Activated CD8-positive, alpha-beta T cell treated with anti-CD3 and anti-CD28 coated beads for 36 hours (primary cell): ENCODE data around the gene IL4I1. TPM values are rescaled to one million over a fixed set of nuclear protein-coding genes. Genes with fewer than 3 reads are reported as not detected.

ENCODE experiments used
- ATAC-seq: fragments of 200-7000 bp; cut with Tn5 transposase; one replicate; pipeline ENCODE4 v1.10.0; 2021; ENCODE audit warnings: mild to moderate bottlenecking, moderate library complexity
- CTCF ChIA-PET: fragments of 350-600 bp; sonication (Branson Sonifier 250); formaldehyde crosslinking; loops from one replicate; lab custom pipeline; 2021; ENCODE audit warnings: antibody characterized with exemption; lab: Charles Lee
- POLR2A ChIA-PET: fragments of 350-600 bp; sonication (Branson Sonifier 250); formaldehyde crosslinking; loops from one replicate; lab custom pipeline; 2021; ENCODE audit warnings: antibody characterized with exemption; lab: Charles Lee
- DNase-seq: peaks from one replicate; pipeline ENCODE4 v3.0.0-alpha.2; 2020
- H3K27ac Mint-ChIP-seq: one replicate; pipeline ENCODE4 v1.8.0; 2021; ENCODE audit warnings: mild to moderate bottlenecking, mixed read lengths
- H3K27me3 Mint-ChIP-seq: one replicate; pipeline ENCODE4 v1.8.0; 2021; ENCODE audit warnings: mixed read lengths
- H3K36me3 Mint-ChIP-seq: one replicate; pipeline ENCODE4 v1.8.0; 2021; ENCODE audit warnings: low read depth, mixed read lengths
- H3K4me1 Mint-ChIP-seq: one replicate; pipeline ENCODE4 v1.8.0; 2021; ENCODE audit warnings: low read depth, mixed read lengths
- H3K4me3 Mint-ChIP-seq: one replicate; pipeline ENCODE4 v1.8.0; 2021; ENCODE audit warnings: mild to moderate bottlenecking, moderate library complexity, mixed read lengths
- H3K9me3 Mint-ChIP-seq: one replicate; pipeline ENCODE4 v1.8.0; 2021; ENCODE audit warnings: mixed read lengths
- intact Hi-C: fragments of 100-400 bp; cut with micrococcal nuclease; formaldehyde crosslinking; loops from one replicate; pipeline ENCODE4 v1.10.0; 2022
- total RNA-seq, 2 experiments: library from RNA; stranded (reverse); gene quantifications; one replicate each; pipeline ENCODE4 v1.2.3, GENCODE V29; 2021
- TF ChIP-seq, protein P1 (sequence below): fragments of 200-600 bp; IDR thresholded peaks from one replicate; pipeline ENCODE4 v1.8.0; 2022; ENCODE audit warnings: antibody characterized with exemption, mild to moderate bottlenecking

Gene IL4I1
- total RNA-seq, 2 experiments from 2014 or later: 16.1 to 16.2 TPM

DNA sequence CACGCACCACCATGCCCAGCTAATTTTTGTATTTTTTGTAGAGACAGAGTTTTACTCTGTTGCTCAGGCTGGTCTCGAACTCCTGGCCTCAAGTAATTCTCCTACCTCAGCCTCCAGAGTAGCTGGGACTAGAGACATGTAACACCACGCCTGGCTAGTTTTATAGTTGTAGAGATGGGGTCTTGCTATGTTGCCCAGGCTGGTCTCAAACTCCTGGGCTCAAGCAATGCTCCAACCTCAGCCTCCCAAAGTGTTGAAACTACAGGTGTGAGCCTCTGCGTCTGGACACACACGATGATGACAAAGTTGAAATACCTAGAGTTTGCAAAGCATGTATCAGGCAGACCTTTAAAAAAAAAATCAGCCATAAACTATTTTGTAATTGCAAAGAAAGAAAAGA, 50.3 kb downstream of the IL4I1 start:
- Mint-ChIP-seq H3K9me3 (peaks cover 10% of the 10 kb centered on the region), H3K27ac (no peak overlapping the region), H3K4me1 (peaks cover 23% of the 10 kb centered on the region), H3K27me3 (no peaks in the 10 kb centered on the region), H3K4me3 (no peak overlapping the region), H3K36me3 (peaks cover 10% of the 10 kb centered on the region)
- ATAC-seq: no peak
- CTCF ChIA-PET: no interaction called here
- TF ChIP-seq, protein P1, sequence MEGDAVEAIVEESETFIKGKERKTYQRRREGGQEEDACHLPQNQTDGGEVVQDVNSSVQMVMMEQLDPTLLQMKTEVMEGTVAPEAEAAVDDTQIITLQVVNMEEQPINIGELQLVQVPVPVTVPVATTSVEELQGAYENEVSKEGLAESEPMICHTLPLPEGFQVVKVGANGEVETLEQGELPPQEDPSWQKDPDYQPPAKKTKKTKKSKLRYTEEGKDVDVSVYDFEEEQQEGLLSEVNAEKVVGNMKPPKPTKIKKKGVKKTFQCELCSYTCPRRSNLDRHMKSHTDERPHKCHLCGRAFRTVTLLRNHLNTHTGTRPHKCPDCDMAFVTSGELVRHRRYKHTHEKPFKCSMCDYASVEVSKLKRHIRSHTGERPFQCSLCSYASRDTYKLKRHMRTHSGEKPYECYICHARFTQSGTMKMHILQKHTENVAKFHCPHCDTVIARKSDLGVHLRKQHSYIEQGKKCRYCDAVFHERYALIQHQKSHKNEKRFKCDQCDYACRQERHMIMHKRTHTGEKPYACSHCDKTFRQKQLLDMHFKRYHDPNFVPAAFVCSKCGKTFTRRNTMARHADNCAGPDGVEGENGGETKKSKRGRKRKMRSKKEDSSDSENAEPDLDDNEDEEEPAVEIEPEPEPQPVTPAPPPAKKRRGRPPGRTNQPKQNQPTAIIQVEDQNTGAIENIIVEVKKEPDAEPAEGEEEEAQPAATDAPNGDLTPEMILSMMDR: no peak
- intact Hi-C loops: no loop called here
- no peak for DNase-seq
- POLR2A ChIA-PET: no interaction called here

DNA sequence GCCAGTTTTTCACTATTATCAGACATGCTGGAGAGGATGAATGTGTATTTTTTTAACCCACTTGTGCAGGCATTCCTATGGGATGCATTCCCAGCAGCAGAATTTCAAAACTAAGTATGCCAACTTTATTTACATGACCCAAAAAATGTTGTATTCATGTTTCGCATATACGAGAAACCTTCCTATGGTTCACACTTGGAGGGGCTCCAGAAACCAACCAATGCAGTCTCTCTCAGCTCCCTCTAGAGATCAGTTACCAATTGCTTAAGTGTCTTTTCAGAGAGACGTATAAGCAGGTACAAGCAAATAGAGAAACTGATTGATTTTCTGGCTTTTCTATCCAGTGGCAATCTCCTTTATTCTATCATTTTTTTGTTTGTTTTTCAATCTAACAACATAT, 51.3 kb downstream of the IL4I1 start:
- TF ChIP-seq, protein P1: no peak
- CTCF ChIA-PET: interaction anchor here (1.4 kb wide), 1 partner anchor 128 kb away, joined by 6 read pairs; no protein-coding TSS in a partner anchor
- Mint-ChIP-seq H3K4me1 (peaks cover 23% of the 10 kb centered on the region), H3K27me3 (no peaks in the 10 kb centered on the region), H3K9me3 (peaks cover 10% of the 10 kb centered on the region), H3K36me3 (peaks cover 10% of the 10 kb centered on the region), H3K4me3 (no peak overlapping the region), H3K27ac (no peak overlapping the region)
- POLR2A ChIA-PET: no interaction called here
- no peak for DNase-seq
- no peak for ATAC-seq
- intact Hi-C loops: no loop called here

DNA sequence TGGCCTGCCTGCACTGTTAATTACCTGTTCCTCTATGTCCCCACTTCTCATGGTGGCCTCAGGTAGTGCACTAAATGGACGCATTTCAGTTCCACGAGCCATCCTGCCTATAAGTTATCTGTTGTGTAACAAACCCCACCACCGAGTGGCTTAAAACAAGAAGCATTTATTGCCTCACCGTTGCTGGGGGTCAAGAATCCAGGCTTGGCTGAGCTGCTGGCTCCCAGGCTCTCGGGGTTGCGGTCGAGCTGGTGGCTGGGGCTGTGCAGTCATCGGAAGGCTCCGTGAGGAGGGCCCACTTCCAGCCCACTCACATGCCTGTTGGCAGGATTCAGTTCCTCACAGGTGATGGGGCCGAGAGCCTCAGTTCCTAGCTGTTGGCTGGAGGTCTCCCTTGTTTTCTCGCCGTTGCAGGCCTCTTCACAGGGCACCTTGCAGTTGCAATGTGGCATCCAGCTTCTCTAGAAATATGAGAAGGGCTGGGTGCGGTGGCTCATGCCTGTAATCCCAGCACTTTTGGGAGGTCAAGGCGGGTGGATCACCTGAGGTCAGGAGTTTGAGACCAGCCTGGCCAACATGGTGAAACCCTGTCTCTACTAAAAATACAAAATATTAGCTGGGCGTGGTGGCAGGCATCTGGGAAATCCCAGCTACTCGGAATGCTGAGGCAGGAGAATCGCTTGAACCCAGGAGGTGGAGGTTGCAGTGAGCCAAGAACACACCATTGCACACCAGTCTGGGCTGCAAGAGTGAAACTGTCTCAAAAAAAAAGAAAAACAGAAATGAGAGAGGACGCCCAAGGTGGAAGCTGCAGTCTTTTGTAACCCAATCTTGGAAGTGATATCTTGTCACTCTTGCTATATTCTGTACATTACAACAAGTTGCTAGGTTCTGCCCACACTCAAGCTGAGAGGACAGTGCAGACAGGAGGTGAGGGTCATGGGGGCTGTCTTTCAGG, 52.3 kb downstream of the IL4I1 start:
- intact Hi-C loops: no loop called here
- ChIA-PET POLR2A (interaction anchor here (0.8 to 1.2 kb wide), 2 partner anchors 10 to 31 kb away, joined by 3 read pairs; partner anchors contain the start of gene FUZ), CTCF (interaction anchor here (1.4 kb wide), 1 partner anchor 127 kb away, joined by 6 read pairs; no protein-coding TSS in a partner anchor)
- DNase-seq (no peak), ATAC-seq (no peak)
- Mint-ChIP-seq H3K27ac (no peak overlapping the region), H3K4me3 (no peak overlapping the region), H3K27me3 (no peaks in the 10 kb centered on the region), H3K9me3 (peaks cover 5% of the 10 kb centered on the region), H3K4me1 (peaks cover 14% of the 10 kb centered on the region), H3K36me3 (peaks cover 5% of the 10 kb centered on the region)
- TF ChIP-seq, protein P1: no peak

DNA sequence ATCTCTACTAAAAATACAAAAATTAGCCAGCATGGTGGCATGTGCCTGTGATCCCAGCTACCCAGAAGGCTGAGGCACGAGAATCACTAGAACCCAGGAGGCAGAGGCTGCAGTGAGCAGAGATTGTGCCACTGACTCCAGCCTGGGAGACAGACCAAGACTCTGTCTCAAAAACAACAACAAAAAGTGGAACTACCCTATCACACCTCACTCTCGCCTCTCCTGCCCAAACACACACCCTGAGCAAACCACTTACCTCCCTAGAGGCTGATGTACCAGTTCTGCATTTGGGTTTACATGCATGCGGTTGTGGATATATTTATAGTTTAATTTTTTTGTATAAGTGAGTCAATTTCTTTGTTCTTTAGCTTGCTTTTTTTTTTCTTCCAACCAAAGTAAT, 53.4 kb downstream of the IL4I1 start:
- Mint-ChIP-seq H3K9me3 (no peaks in the 10 kb centered on the region), H3K4me1 (peaks cover 4% of the 10 kb centered on the region), H3K27ac (no peak overlapping the region), H3K27me3 (no peaks in the 10 kb centered on the region), H3K36me3 (no peaks in the 10 kb centered on the region), H3K4me3 (no peak overlapping the region)
- ATAC-seq: no peak
- intact Hi-C loops: no loop called here
- POLR2A ChIA-PET: interaction anchor here (0.6 kb wide), 1 partner anchor 11 kb away, joined by 3 read pairs; no protein-coding TSS in a partner anchor
- TF ChIP-seq, protein P1: no peak
- DNase-seq: no peak
- CTCF ChIA-PET: no interaction called here

DNA sequence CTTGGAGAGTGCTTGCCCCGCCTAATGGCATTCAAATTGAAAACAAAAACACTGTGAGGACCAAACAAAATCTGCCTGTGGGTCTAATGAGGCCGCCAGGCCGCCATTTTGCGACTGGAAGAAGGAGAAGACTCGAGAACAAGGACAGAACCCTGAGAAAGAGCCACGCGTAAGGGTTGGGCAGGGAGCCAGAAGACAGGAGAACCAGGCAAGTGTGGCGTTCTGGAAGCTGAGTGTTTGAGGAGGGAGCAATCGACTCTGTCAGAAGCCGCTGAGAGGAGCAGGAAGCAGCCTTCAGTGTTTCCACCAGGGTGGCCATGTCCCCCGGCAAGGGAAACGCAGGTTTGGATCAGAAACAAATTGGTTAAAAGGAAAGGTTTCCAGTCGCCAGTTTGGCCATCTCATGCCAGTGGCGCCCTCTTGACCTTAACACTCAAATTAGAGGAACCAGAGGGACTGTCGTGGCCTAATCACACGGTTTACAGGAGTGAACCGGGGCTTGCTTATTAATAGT, 55.9 kb downstream of the IL4I1 start:
- DNase-seq (no peak), ATAC-seq (no peak)
- Mint-ChIP-seq H3K27ac (no peak overlapping the region), H3K4me1 (no peaks in the 10 kb centered on the region), H3K36me3 (peaks cover 5% of the 10 kb centered on the region), H3K4me3 (no peak overlapping the region), H3K27me3 (no peaks in the 10 kb centered on the region), H3K9me3 (no peaks in the 10 kb centered on the region)
- intact Hi-C loops: no loop called here
- ChIA-PET CTCF (no interaction called here), POLR2A (interaction anchor here (0.7 kb wide), 1 partner anchor 10 kb away, joined by 4 read pairs; the partner anchor contains the start of gene PTOV1)
- TF ChIP-seq, protein P1: no peak
